T-helper 2 cell treated with Interferon-gamma antibody and Interleukin-4, amounts not matched to agents 5 μg/mL and 100 μg/mL, for 36 hours (primary cell): ENCODE results near the gene ARMC3.

Experiments
- DNase-seq: peaks from one replicate; pipeline ENCODE4 v3.0.0; 2021; ENCODE audit warnings: low spot score
- H3K27ac Mint-ChIP-seq: one replicate; pipeline ENCODE4 v1.8.0; 2021; ENCODE audit warnings: mild to moderate bottlenecking, mixed read lengths
- H3K27me3 Mint-ChIP-seq: one replicate; pipeline ENCODE4 v1.8.0; 2021; ENCODE audit warnings: low read depth, mixed read lengths
- H3K36me3 Mint-ChIP-seq: one replicate; pipeline ENCODE4 v1.8.0; 2021; ENCODE audit warnings: low read depth, mixed read lengths
- H3K4me1 Mint-ChIP-seq: one replicate; pipeline ENCODE4 v1.8.0; 2021; ENCODE audit warnings: low read depth, mixed read lengths
- H3K4me3 Mint-ChIP-seq: one replicate; pipeline ENCODE4 v1.8.0; 2022; ENCODE audit warnings: mild to moderate bottlenecking, moderate library complexity, mixed read lengths
- H3K9me3 Mint-ChIP-seq: one replicate; pipeline ENCODE4 v1.8.0; 2021; ENCODE audit warnings: mixed read lengths

The ARMC3 gene

GRCh38 chr10:22954970-22955369, 27.1 kb downstream of the ARMC3 start:
- Mint-ChIP-seq H3K27me3 (peaks cover 3% of the 10 kb centered on the region), H3K4me3 (no peak overlapping the region), H3K36me3 (no peaks in the 10 kb centered on the region), H3K4me1 (no peaks in the 10 kb centered on the region), H3K27ac (no peak overlapping the region), H3K9me3 (no peaks in the 10 kb centered on the region)
- DNase-seq, result no peak

- H3K36me3 Mint-ChIP-seq, result no peaks in the 10 kb centered on the region
- no peak overlapping the region for H3K27ac Mint-ChIP-seq
- no peaks in the 10 kb centered on the region for H3K4me1 Mint-ChIP-seq
- DNase-seq, result no peak
- H3K4me3 Mint-ChIP-seq, result no peak overlapping the region
- no peaks in the 10 kb centered on the region for H3K9me3 Mint-ChIP-seq
- peaks cover 5% of the 10 kb centered on the region for H3K27me3 Mint-ChIP-seq
These were observed 30.5 kb downstream of the ARMC3 start for GRCh38 chr10:22958338-22958737.

GRCh38 chr10:22959292-22959691, 31.4 kb downstream of the ARMC3 start:
- no peaks in the 10 kb centered on the region for H3K9me3 Mint-ChIP-seq
- DNase-seq, result no peak
- peaks cover 5% of the 10 kb centered on the region for H3K27me3 Mint-ChIP-seq
- no peaks in the 10 kb centered on the region for H3K36me3 Mint-ChIP-seq
- no peak overlapping the region for H3K4me3 Mint-ChIP-seq
- H3K4me1 Mint-ChIP-seq, result no peaks in the 10 kb centered on the region
- H3K27ac Mint-ChIP-seq, result no peak overlapping the region

- Mint-ChIP-seq H3K27ac (no peak overlapping the region), H3K36me3 (no peaks in the 10 kb centered on the region), H3K27me3 (peaks cover 5% of the 10 kb centered on the region), H3K4me3 (no peak overlapping the region), H3K4me1 (no peaks in the 10 kb centered on the region), H3K9me3 (no peaks in the 10 kb centered on the region)
- no peak for DNase-seq
These were observed 32.1 kb downstream of the ARMC3 start for GRCh38 chr10:22959950-22960349.

GRCh38 chr10:22962817-22963216, 35.0 kb downstream of the ARMC3 start:
- H3K27me3 Mint-ChIP-seq, result peaks cover 9% of the 10 kb centered on the region
- H3K27ac Mint-ChIP-seq, result no peak overlapping the region
- H3K4me1 Mint-ChIP-seq, result no peaks in the 10 kb centered on the region
- no peaks in the 10 kb centered on the region for H3K36me3 Mint-ChIP-seq
- no peak for DNase-seq
- H3K4me3 Mint-ChIP-seq, result no peak overlapping the region
- no peaks in the 10 kb centered on the region for H3K9me3 Mint-ChIP-seq

- H3K9me3 Mint-ChIP-seq, result no peaks in the 10 kb centered on the region
- peaks cover 13% of the 10 kb centered on the region for H3K27me3 Mint-ChIP-seq
- H3K36me3 Mint-ChIP-seq, result no peaks in the 10 kb centered on the region
- no peak for DNase-seq
- no peaks in the 10 kb centered on the region for H3K4me1 Mint-ChIP-seq
- H3K27ac Mint-ChIP-seq, result no peak overlapping the region
- no peak overlapping the region for H3K4me3 Mint-ChIP-seq
These were observed 41.9 kb downstream of the ARMC3 start for GRCh38 chr10:22969704-22970103.

GRCh38 chr10:22976534-22976933, 48.7 kb downstream of the ARMC3 start:
- no peaks in the 10 kb centered on the region for H3K4me1 Mint-ChIP-seq
- no peak overlapping the region for H3K4me3 Mint-ChIP-seq
- no peak for DNase-seq
- no peak overlapping the region for H3K27ac Mint-ChIP-seq
- no peaks in the 10 kb centered on the region for H3K36me3 Mint-ChIP-seq
- H3K27me3 Mint-ChIP-seq, result peaks cover 23% of the 10 kb centered on the region
- no peaks in the 10 kb centered on the region for H3K9me3 Mint-ChIP-seq

- Mint-ChIP-seq H3K9me3 (no peaks in the 10 kb centered on the region), H3K4me1 (no peaks in the 10 kb centered on the region), H3K4me3 (no peak overlapping the region), H3K27ac (no peak overlapping the region), H3K36me3 (no peaks in the 10 kb centered on the region), H3K27me3 (peaks cover 28% of the 10 kb centered on the region)
- no peak for DNase-seq
These were observed 49.9 kb downstream of the ARMC3 start for GRCh38 chr10:22977751-22978150.

- no peak for DNase-seq
- Mint-ChIP-seq H3K4me1 (no peaks in the 10 kb centered on the region), H3K27ac (no peak overlapping the region), H3K27me3 (peaks cover 28% of the 10 kb centered on the region), H3K4me3 (no peak overlapping the region), H3K9me3 (no peaks in the 10 kb centered on the region), H3K36me3 (no peaks in the 10 kb centered on the region)
These were observed 50.4 kb downstream of the ARMC3 start for GRCh38 chr10:22978287-22978686.

GRCh38 chr10:22978918-22979317, 51.1 kb downstream of the ARMC3 start:
- Mint-ChIP-seq H3K4me1 (no peaks in the 10 kb centered on the region), H3K9me3 (no peaks in the 10 kb centered on the region), H3K4me3 (no peak overlapping the region), H3K27ac (no peak overlapping the region), H3K27me3 (peaks cover 30% of the 10 kb centered on the region), H3K36me3 (no peaks in the 10 kb centered on the region)
- no peak for DNase-seq

GRCh38 chr10:22980822-22981221, 53.0 kb downstream of the ARMC3 start:
- no peaks in the 10 kb centered on the region for H3K36me3 Mint-ChIP-seq
- H3K4me3 Mint-ChIP-seq, result no peak overlapping the region
- no peak overlapping the region for H3K27ac Mint-ChIP-seq
- H3K27me3 Mint-ChIP-seq, result peaks cover 30% of the 10 kb centered on the region
- H3K9me3 Mint-ChIP-seq, result no peaks in the 10 kb centered on the region
- no peak for DNase-seq
- H3K4me1 Mint-ChIP-seq, result no peaks in the 10 kb centered on the region

GRCh38 chr10:22984066-22984465, 56.2 kb downstream of the ARMC3 start:
- Mint-ChIP-seq H3K4me3 (no peak overlapping the region), H3K27me3 (peaks cover 18% of the 10 kb centered on the region), H3K9me3 (no peaks in the 10 kb centered on the region), H3K27ac (no peak overlapping the region), H3K36me3 (no peaks in the 10 kb centered on the region), H3K4me1 (peaks cover 5% of the 10 kb centered on the region)
- DNase-seq, result no peak

- Mint-ChIP-seq H3K27me3 (peaks cover 21% of the 10 kb centered on the region), H3K36me3 (no peaks in the 10 kb centered on the region), H3K4me1 (peaks cover 10% of the 10 kb centered on the region), H3K9me3 (no peaks in the 10 kb centered on the region), H3K27ac (no peak overlapping the region), H3K4me3 (no peak overlapping the region)
- DNase-seq, result no peak
These were observed 59.1 kb downstream of the ARMC3 start for GRCh38 chr10:22986771-22987542.

GRCh38 chr10:22988581-22989360, 60.9 kb downstream of the ARMC3 start:
- no peaks in the 10 kb centered on the region for H3K36me3 Mint-ChIP-seq
- peaks cover 24% of the 10 kb centered on the region for H3K27me3 Mint-ChIP-seq
- no peak overlapping the region for H3K4me3 Mint-ChIP-seq
- DNase-seq, result peak; percentile 52
- H3K4me1 Mint-ChIP-seq, result peaks cover 15% of the 10 kb centered on the region
- H3K27ac Mint-ChIP-seq, result no peak overlapping the region
- H3K9me3 Mint-ChIP-seq, result no peaks in the 10 kb centered on the region
